ENCODE measurements around the gene COL5A2.

COL5A2 gene

GRCh38 chr2:189056200-189057106 is 123.1 kb downstream of the COL5A2 start:
- H3K4me3 ChIP-seq (ENCODE audit: low read depth, low read length): no peak overlapping the region
- DNase-seq (ENCODE audit: low read depth): no peak
- no peak for TF ChIP-seq CTCF (IDR thresholded peaks at IDR 0.05; ENCODE audit: control insufficient read depth, extremely low read depth, insufficient read depth)

- TF ChIP-seq CTCF (IDR thresholded peaks at IDR 0.05; ENCODE audit: control insufficient read depth, extremely low read depth, insufficient read depth): no peak
- H3K4me3 ChIP-seq (ENCODE audit: low read depth, low read length): no peak overlapping the region
- DNase-seq (ENCODE audit: low read depth): no peak
These were observed 129.3 kb downstream of the COL5A2 start for GRCh38 chr2:189050165-189050712.

GRCh38 chr2:189049709-189050164 is 129.8 kb downstream of the COL5A2 start:
- no peak overlapping the region for H3K4me3 ChIP-seq (ENCODE audit: low read depth, low read length)
- DNase-seq (ENCODE audit: low read depth): no peak
- no peak for TF ChIP-seq CTCF (IDR thresholded peaks at IDR 0.05; ENCODE audit: control insufficient read depth, extremely low read depth, insufficient read depth)

GRCh38 chr2:189048189-189048588 is 131.4 kb downstream of the COL5A2 start:
- no peak for DNase-seq (ENCODE audit: low read depth)
- no peak overlapping the region for H3K4me3 ChIP-seq (ENCODE audit: low read depth, low read length)
- TF ChIP-seq CTCF (IDR thresholded peaks at IDR 0.05; ENCODE audit: control insufficient read depth, extremely low read depth, insufficient read depth): no peak

GRCh38 chr2:189047171-189047888 is 132.2 kb downstream of the COL5A2 start:
- H3K4me3 ChIP-seq (ENCODE audit: low read depth, low read length): no peak overlapping the region
- TF ChIP-seq CTCF (IDR thresholded peaks at IDR 0.05; ENCODE audit: control insufficient read depth, extremely low read depth, insufficient read depth): no peak
- DNase-seq (ENCODE audit: low read depth): no peak

- no peak for TF ChIP-seq CTCF (IDR thresholded peaks at IDR 0.05; ENCODE audit: control insufficient read depth, extremely low read depth, insufficient read depth)
- H3K4me3 ChIP-seq (ENCODE audit: low read depth, low read length): no peak overlapping the region
These were observed 133.2 kb downstream of the COL5A2 start for GRCh38 chr2:189046320-189046719.

More at GRCh38 chr2:189046320-189046719, 133.2 kb downstream of the COL5A2 start:
- no peak for DNase-seq (ENCODE audit: low read depth)
